ENCODE results near the gene ABCC3. TPM values are rescaled to one million over a fixed set of nuclear protein-coding genes. Genes with fewer than 3 reads are reported as not detected.

Gene ABCC3
- total and polyA plus RNA-seq, 2 of the 8 experiments (the other 6 are each of a cell fraction or from before 2014, with no cell fraction given): 0.35 to 0.37 TPM

DNA sequence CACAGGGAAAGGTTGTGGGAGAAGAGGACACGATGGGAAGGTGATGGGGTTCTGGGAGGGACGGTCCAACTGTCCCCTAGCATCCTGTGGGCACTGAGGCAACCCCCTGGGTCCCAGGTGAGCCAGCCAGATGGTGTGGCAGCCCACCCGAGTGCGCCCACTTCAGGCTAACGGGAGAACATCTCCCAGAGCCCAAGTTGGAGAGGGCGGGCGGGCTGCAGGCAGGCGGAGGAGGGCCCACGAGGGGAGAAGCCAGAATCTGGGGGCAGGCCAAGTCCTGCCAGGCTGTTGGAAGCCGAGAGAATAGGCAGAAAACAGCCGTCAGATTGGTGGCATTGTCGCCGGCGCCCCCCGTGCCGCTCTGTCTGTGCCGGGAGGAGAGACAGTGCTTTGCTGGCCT, 13.8 kb upstream of the ABCC3 start:
- Histone ChIP-seq H3K14ac (ENCODE audit: insufficient read length) (no peak overlapping the region), H2BK5ac (ENCODE audit: low read depth, low read length) (no peak overlapping the region), H3K4me3 (ENCODE audit: extremely low read depth in 1 of 4, insufficient read depth in 2 of 4, low read depth in 3 of 4, low read length in 4 of 4) (0 out of 8 replicates have a peak overlapping the region, but pooled peaks of 1 of the 4 experiments have one; percentile 16), H3K23ac (ENCODE audit: insufficient read length) (no peak overlapping the region), H4K91ac (replicated peaks; ENCODE audit: insufficient read length, low read length) (no peak overlapping the region), H3K4ac (replicated peaks; ENCODE audit: insufficient read length, low read depth, low read length) (no peak overlapping the region), H4K5ac (ENCODE audit: insufficient read length, low read depth, low read length) (no peak overlapping the region), H2AK5ac (ENCODE audit: low read depth, low read length) (no peak overlapping the region), H4K20me1 (replicated peaks in 1 of 2; ENCODE audit: control insufficient read depth in 1 of 2, insufficient read depth in 2 of 2, low read length in 2 of 2) (no peaks in the 10 kb centered on the region), H3K79me1 (ENCODE audit: low read depth, low read length) (no peaks in the 10 kb centered on the region), H4K8ac (ENCODE audit: extremely low read depth, insufficient read depth, low read length) (no peak overlapping the region; the same call in 1 of the 2 replicates), H2BK20ac (ENCODE audit: low read length) (no peak overlapping the region), H3K27ac (ENCODE audit: low read depth, low read length) (no peak overlapping the region), H2BK15ac (ENCODE audit: low read length) (no peak overlapping the region), H2BK120ac (replicated peaks; ENCODE audit: low read depth, low read length) (no peak overlapping the region), H3K18ac (ENCODE audit: extremely low read depth, low read length) (no peak overlapping the region), H3K79me2 (ENCODE audit: control insufficient read depth in 1 of 2, insufficient read depth in 2 of 2, low read length in 2 of 2) (no peaks in the 10 kb centered on the region), H2BK12ac (ENCODE audit: low read depth, low read length) (no peak overlapping the region), H2AFZ (ENCODE audit: low read length) (no peak overlapping the region), H3K56ac (replicated peaks; ENCODE audit: insufficient read length, low read depth, low read length) (no peak overlapping the region), H3K4me2 (ENCODE audit: insufficient read depth in 1 of 2, low read depth in 2 of 2, low read length in 2 of 2) (peak overlapping the region; percentile 8 to 45; a peak in 2 of 4 replicates), H3K27me3 (replicated peaks in 1 of 4; ENCODE audit: control insufficient read depth in 3 of 4, extremely low read depth in 1 of 4, insufficient read depth in 3 of 4, low read length in 3 of 4) (peaks cover 0 to 2% (median 0%) of the 10 kb centered on the region in 4 experiments; a peak in 3 of 7 replicates), H3K9ac (replicated peaks in 1 of 4; ENCODE audit: extremely low read depth in 1 of 4, low read depth in 3 of 4, low read length in 3 of 4) (no peak overlapping the region), H3K9me3 (ENCODE audit: insufficient read depth in 2 of 2, low read depth in 1 of 2, low read length in 1 of 2) (no peaks in the 10 kb centered on the region), H3K4me1 (replicated peaks in 1 of 4; ENCODE audit: control insufficient read depth in 3 of 4, insufficient read depth in 4 of 4, low read length in 3 of 4) (peaks cover 0 to 25% (median 12%) of the 10 kb centered on the region in 4 experiments; a peak in 6 of 7 replicates), H3K36me3 (ENCODE audit: control insufficient read depth in 2 of 4, insufficient read depth in 4 of 4, low read length in 3 of 4) (no peaks in the 10 kb centered on the region), H3K23me2 (ENCODE audit: low read depth, low read length) (no peaks in the 10 kb centered on the region)
- DNase-seq (ENCODE audit: low read depth in 1 of 2, low spot score in 2 of 2) (peak in 1 of 2 experiments; percentile 84), FAIRE-seq (no peak)
- 25% methylated on average over 17 of the region's 17 CpGs; no CpG with 5 or more reads in 1 of the 2 experiments for WGBS, 2 experiments (ENCODE audit: extremely low coverage in 1 of 2, insufficient coverage in 1 of 2, insufficient read length in 1 of 2, insufficient replicate concordance in 2 of 2, low coverage in 1 of 2, low lambda C conversion rate in 2 of 2, missing lambda C conversion rate in 1 of 2)
- no peak for TF ChIP-seq SP2 (IDR thresholded peaks at IDR 0.05; ENCODE audit: low read length)
- TF ChIP-seq, protein P1, sequence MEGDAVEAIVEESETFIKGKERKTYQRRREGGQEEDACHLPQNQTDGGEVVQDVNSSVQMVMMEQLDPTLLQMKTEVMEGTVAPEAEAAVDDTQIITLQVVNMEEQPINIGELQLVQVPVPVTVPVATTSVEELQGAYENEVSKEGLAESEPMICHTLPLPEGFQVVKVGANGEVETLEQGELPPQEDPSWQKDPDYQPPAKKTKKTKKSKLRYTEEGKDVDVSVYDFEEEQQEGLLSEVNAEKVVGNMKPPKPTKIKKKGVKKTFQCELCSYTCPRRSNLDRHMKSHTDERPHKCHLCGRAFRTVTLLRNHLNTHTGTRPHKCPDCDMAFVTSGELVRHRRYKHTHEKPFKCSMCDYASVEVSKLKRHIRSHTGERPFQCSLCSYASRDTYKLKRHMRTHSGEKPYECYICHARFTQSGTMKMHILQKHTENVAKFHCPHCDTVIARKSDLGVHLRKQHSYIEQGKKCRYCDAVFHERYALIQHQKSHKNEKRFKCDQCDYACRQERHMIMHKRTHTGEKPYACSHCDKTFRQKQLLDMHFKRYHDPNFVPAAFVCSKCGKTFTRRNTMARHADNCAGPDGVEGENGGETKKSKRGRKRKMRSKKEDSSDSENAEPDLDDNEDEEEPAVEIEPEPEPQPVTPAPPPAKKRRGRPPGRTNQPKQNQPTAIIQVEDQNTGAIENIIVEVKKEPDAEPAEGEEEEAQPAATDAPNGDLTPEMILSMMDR (IDR thresholded peaks at IDR 0.05; ENCODE audit: control extremely low read depth in 1 of 3, insufficient read depth in 1 of 3, low read depth in 1 of 3, low read length in 3 of 3): peak; percentile 76 to 81 (median 77)
- TF ChIP-seq, protein P2, sequence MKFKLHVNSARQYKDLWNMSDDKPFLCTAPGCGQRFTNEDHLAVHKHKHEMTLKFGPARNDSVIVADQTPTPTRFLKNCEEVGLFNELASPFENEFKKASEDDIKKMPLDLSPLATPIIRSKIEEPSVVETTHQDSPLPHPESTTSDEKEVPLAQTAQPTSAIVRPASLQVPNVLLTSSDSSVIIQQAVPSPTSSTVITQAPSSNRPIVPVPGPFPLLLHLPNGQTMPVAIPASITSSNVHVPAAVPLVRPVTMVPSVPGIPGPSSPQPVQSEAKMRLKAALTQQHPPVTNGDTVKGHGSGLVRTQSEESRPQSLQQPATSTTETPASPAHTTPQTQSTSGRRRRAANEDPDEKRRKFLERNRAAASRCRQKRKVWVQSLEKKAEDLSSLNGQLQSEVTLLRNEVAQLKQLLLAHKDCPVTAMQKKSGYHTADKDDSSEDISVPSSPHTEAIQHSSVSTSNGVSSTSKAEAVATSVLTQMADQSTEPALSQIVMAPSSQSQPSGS (IDR thresholded peaks at IDR 0.05; ENCODE audit: low read length): no peak
- TF ChIP-seq RAD21 (IDR thresholded peaks at IDR 0.05 in 1 of 2, conservative IDR thresholded peaks at IDR 0.05 in 1 of 2; ENCODE audit: low read depth in 2 of 2, low read length in 2 of 2): peak; percentile 60 to 75
- TF ChIP-seq YY1 (IDR thresholded peaks at IDR 0.05; ENCODE audit: low read depth, low read length): no peak
- TF ChIP-seq CREB1 (IDR thresholded peaks at IDR 0.05): no peak
- TF ChIP-seq CHD2 (IDR thresholded peaks at IDR 0.05; ENCODE audit: low read length): no peak
- TF ChIP-seq, protein P3, sequence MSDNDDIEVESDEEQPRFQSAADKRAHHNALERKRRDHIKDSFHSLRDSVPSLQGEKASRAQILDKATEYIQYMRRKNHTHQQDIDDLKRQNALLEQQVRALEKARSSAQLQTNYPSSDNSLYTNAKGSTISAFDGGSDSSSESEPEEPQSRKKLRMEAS (IDR thresholded peaks at IDR 0.05): peak; percentile 51; the same call in 1 of the 2 replicates
- CTCF ChIA-PET (ENCODE audit: partially characterized antibody): interaction anchor here (0.8 to 19.7 kb wide), 16 partner anchors 7 to 127 kb away, joined by 3 to 404 read pairs (median 7); partner anchors contain the start of genes ABCC3, CACNA1G and SPATA20
- POLR2A ChIA-PET (ENCODE audit: partially characterized antibody): no interaction called here

Measured in H1 (cell line).